ENCODE results near the gene KCNQ1. TPM values are rescaled to one million over a fixed set of nuclear protein-coding genes. Genes with fewer than 3 reads are reported as not detected.

Gene KCNQ1
- total RNA-seq, 1 experiment from 2014 or later, result not detected

GRCh38 chr11:2724653-2725367, 280.0 kb downstream of the KCNQ1 start:
- POLR2A ChIA-PET, result no interaction called here
- no peaks in the 10 kb centered on the region for H3K4me1 Mint-ChIP-seq (ENCODE audit: insufficient read depth, unreplicated experiment)
- BruUV-seq (replicated peaks), result no TSS peak

GRCh38 chr11:2725368-2726300, 280.8 kb downstream of the KCNQ1 start:
- Mint-ChIP-seq H3K9me3 (ENCODE audit: unreplicated experiment) (no peaks in the 10 kb centered on the region), H3K4me1 (ENCODE audit: insufficient read depth, unreplicated experiment) (no peaks in the 10 kb centered on the region), H3K27me3 (ENCODE audit: insufficient read depth, unreplicated experiment) (peaks cover 19% of the 10 kb centered on the region), H3K4me3 (ENCODE audit: unreplicated experiment) (no peak overlapping the region), H3K36me3 (ENCODE audit: insufficient read depth, unreplicated experiment) (peaks cover 6% of the 10 kb centered on the region), H3K27ac (ENCODE audit: low read depth, unreplicated experiment) (no peak overlapping the region)
- POLR2A ChIA-PET, result no interaction called here
- TF ChIP-seq CTCF (IDR thresholded peaks at IDR 0.05; ENCODE audit: unreplicated experiment), result no peak
- no TSS peak for BruUV-seq (replicated peaks)
- intact Hi-C loops (cut with micrococcal nuclease), result no loop called here
- no peak for DNase-seq (ENCODE audit: unreplicated experiment)
- CTCF ChIA-PET, result interaction anchor here (0.5 to 1.0 kb wide), 3 partner anchors 26 to 1165 kb away, joined by 3 to 4 read pairs (median 3); no protein-coding TSS in a partner anchor

More at GRCh38 chr11:2724653-2725367, 280.0 kb downstream of the KCNQ1 start:
- Mint-ChIP-seq H3K4me3 (ENCODE audit: unreplicated experiment) (no peak overlapping the region), H3K27ac (ENCODE audit: low read depth, unreplicated experiment) (no peak overlapping the region), H3K27me3 (ENCODE audit: insufficient read depth, unreplicated experiment) (peaks cover 19% of the 10 kb centered on the region), H3K36me3 (ENCODE audit: insufficient read depth, unreplicated experiment) (peaks cover 6% of the 10 kb centered on the region), H3K9me3 (ENCODE audit: unreplicated experiment) (no peaks in the 10 kb centered on the region)
- TF ChIP-seq CTCF (IDR thresholded peaks at IDR 0.05; ENCODE audit: unreplicated experiment), result no peak
- CTCF ChIA-PET, result interaction anchor here (0.6 to 1.0 kb wide), 3 partner anchors 11 to 1166 kb away, joined by 3 read pairs; no protein-coding TSS in a partner anchor
- intact Hi-C loops (cut with micrococcal nuclease), result no loop called here
- no peak for DNase-seq (ENCODE audit: unreplicated experiment)

- peaks cover 19% of the 10 kb centered on the region for H3K27me3 Mint-ChIP-seq (ENCODE audit: insufficient read depth, unreplicated experiment)
- no peaks in the 10 kb centered on the region for H3K4me1 Mint-ChIP-seq (ENCODE audit: insufficient read depth, unreplicated experiment)
- no peak for TF ChIP-seq CTCF (IDR thresholded peaks at IDR 0.05; ENCODE audit: unreplicated experiment)
- H3K36me3 Mint-ChIP-seq (ENCODE audit: insufficient read depth, unreplicated experiment), result peaks cover 6% of the 10 kb centered on the region
- POLR2A ChIA-PET, result no interaction called here
- no peak for DNase-seq (ENCODE audit: unreplicated experiment)
- intact Hi-C loops (cut with micrococcal nuclease), result no loop called here
- H3K9me3 Mint-ChIP-seq (ENCODE audit: unreplicated experiment), result no peaks in the 10 kb centered on the region
- H3K27ac Mint-ChIP-seq (ENCODE audit: low read depth, unreplicated experiment), result no peak overlapping the region
- no peak overlapping the region for H3K4me3 Mint-ChIP-seq (ENCODE audit: unreplicated experiment)
- no TSS peak for BruUV-seq (replicated peaks)
- CTCF ChIA-PET, result no interaction called here
Observed at GRCh38 chr11:2726964-2727363, 282.2 kb downstream of the KCNQ1 start.

GRCh38 chr11:2728128-2728662, 283.4 kb downstream of the KCNQ1 start:
- Mint-ChIP-seq H3K27me3 (ENCODE audit: insufficient read depth, unreplicated experiment) (peaks cover 19% of the 10 kb centered on the region), H3K27ac (ENCODE audit: low read depth, unreplicated experiment) (no peak overlapping the region), H3K9me3 (ENCODE audit: unreplicated experiment) (no peaks in the 10 kb centered on the region), H3K4me1 (ENCODE audit: insufficient read depth, unreplicated experiment) (no peaks in the 10 kb centered on the region), H3K4me3 (ENCODE audit: unreplicated experiment) (no peak overlapping the region), H3K36me3 (ENCODE audit: insufficient read depth, unreplicated experiment) (peaks cover 6% of the 10 kb centered on the region)
- POLR2A ChIA-PET, result no interaction called here
- no TSS peak for BruUV-seq (replicated peaks)
- no peak for TF ChIP-seq CTCF (IDR thresholded peaks at IDR 0.05; ENCODE audit: unreplicated experiment)
- intact Hi-C loops (cut with micrococcal nuclease), result no loop called here
- CTCF ChIA-PET, result interaction anchor here (0.7 to 1.3 kb wide), 3 partner anchors 19 to 315 kb away, joined by 3 to 5 read pairs (median 3); no protein-coding TSS in a partner anchor
- no peak for DNase-seq (ENCODE audit: unreplicated experiment)

All from MCF 10A (cell line).